ENCODE measurements around the gene CTIF. TPM values are rescaled to one million over a fixed set of nuclear protein-coding genes. Genes with fewer than 3 reads are reported as not detected.

The CTIF gene
- total RNA-seq, 1 donor from 2014 or later: 35.1 TPM

GRCh38 chr18:48575301-48575657 lies 36.4 kb downstream of the CTIF start:
- intact Hi-C loops (cut with DNase I): no loop called here
- H3K27ac ChIP-seq: no peak overlapping the region
- no peaks in the 10 kb centered on the region for H3K27me3 ChIP-seq
- no peaks in the 10 kb centered on the region for H3K9me3 ChIP-seq
- H3K4me1 ChIP-seq: no peaks in the 10 kb centered on the region
- no peak for DNase-seq (ENCODE audit: extremely low spot score in 2 of 2)
- no peaks in the 10 kb centered on the region for H3K36me3 ChIP-seq
- no peak for TF ChIP-seq POLR2AphosphoS5 (IDR thresholded peaks at IDR 0.05; ENCODE audit: insufficient read depth in 1 of 2, low read depth in 1 of 2)
- TF ChIP-seq POLR2A (IDR thresholded peaks at IDR 0.05): no peak
- TF ChIP-seq CTCF (IDR thresholded peaks at IDR 0.05): no peak
- H3K4me3 ChIP-seq: no peak overlapping the region

GRCh38 chr18:48575658-48576456 lies 37.0 kb downstream of the CTIF start:
- no peaks in the 10 kb centered on the region for H3K9me3 ChIP-seq
- no peaks in the 10 kb centered on the region for H3K27me3 ChIP-seq
- DNase-seq (ENCODE audit: extremely low spot score in 2 of 2): no peak
- no peaks in the 10 kb centered on the region for H3K36me3 ChIP-seq
- no peaks in the 10 kb centered on the region for H3K4me1 ChIP-seq
- no peak overlapping the region for H3K27ac ChIP-seq
- no peak overlapping the region for H3K4me3 ChIP-seq
- intact Hi-C loops (cut with DNase I): no loop called here
- TF ChIP-seq CTCF (IDR thresholded peaks at IDR 0.05) (no peak), POLR2A (IDR thresholded peaks at IDR 0.05) (no peak), POLR2AphosphoS5 (IDR thresholded peaks at IDR 0.05; ENCODE audit: insufficient read depth in 1 of 2, low read depth in 1 of 2) (no peak)

GRCh38 chr18:48576457-48576771 lies 37.6 kb downstream of the CTIF start:
- Histone ChIP-seq H3K36me3 (no peaks in the 10 kb centered on the region), H3K27me3 (no peaks in the 10 kb centered on the region), H3K4me1 (peaks cover 2% of the 10 kb centered on the region), H3K27ac (no peak overlapping the region), H3K4me3 (no peak overlapping the region), H3K9me3 (no peaks in the 10 kb centered on the region)
- no peak for TF ChIP-seq POLR2A (IDR thresholded peaks at IDR 0.05)
- no peak for TF ChIP-seq POLR2AphosphoS5 (IDR thresholded peaks at IDR 0.05; ENCODE audit: insufficient read depth in 1 of 2, low read depth in 1 of 2)
- DNase-seq (ENCODE audit: extremely low spot score in 2 of 2): no peak
- intact Hi-C loops (cut with DNase I): no loop called here

- H3K27ac ChIP-seq: no peak overlapping the region
- H3K4me3 ChIP-seq: no peak overlapping the region
- H3K36me3 ChIP-seq: no peaks in the 10 kb centered on the region
- peaks cover 4% of the 10 kb centered on the region for H3K4me1 ChIP-seq
- intact Hi-C loops (cut with DNase I): no loop called here
- H3K9me3 ChIP-seq: no peaks in the 10 kb centered on the region
- no peak for TF ChIP-seq POLR2A (IDR thresholded peaks at IDR 0.05)
- no peak for TF ChIP-seq CTCF (IDR thresholded peaks at IDR 0.05)
- no peak for TF ChIP-seq POLR2AphosphoS5 (IDR thresholded peaks at IDR 0.05; ENCODE audit: insufficient read depth in 1 of 2, low read depth in 1 of 2)
- DNase-seq (ENCODE audit: extremely low spot score in 2 of 2): no peak
- no peaks in the 10 kb centered on the region for H3K27me3 ChIP-seq
Observed at GRCh38 chr18:48577478-48578190, 38.8 kb downstream of the CTIF start.

GRCh38 chr18:48578289-48578688 lies 39.5 kb downstream of the CTIF start:
- Histone ChIP-seq H3K27ac (no peak overlapping the region), H3K27me3 (no peaks in the 10 kb centered on the region), H3K36me3 (no peaks in the 10 kb centered on the region), H3K9me3 (no peaks in the 10 kb centered on the region), H3K4me3 (no peak overlapping the region), H3K4me1 (peaks cover 4% of the 10 kb centered on the region)
- no peak for DNase-seq (ENCODE audit: extremely low spot score in 2 of 2)
- intact Hi-C loops (cut with DNase I): no loop called here
- TF ChIP-seq POLR2AphosphoS5 (IDR thresholded peaks at IDR 0.05; ENCODE audit: insufficient read depth in 1 of 2, low read depth in 1 of 2) (no peak), POLR2A (IDR thresholded peaks at IDR 0.05) (no peak), CTCF (IDR thresholded peaks at IDR 0.05) (no peak)
